H1 (cell line): ENCODE measurements around the gene TBCEL. TPM values are rescaled to one million over a fixed set of nuclear protein-coding genes. Genes with fewer than 3 reads are reported as not detected.

Experiments used
- CTCF ChIA-PET: fragments of 300-600 bp; sonication (Branson Sonifier 250); formaldehyde crosslinking; loops from one replicate; lab custom pipeline; 2021; ENCODE audit not compliant: partially characterized antibody; lab: Charles Lee
- POLR2A ChIA-PET: fragments of 300-600 bp; sonication (Branson Sonifier 250); formaldehyde crosslinking; loops from one replicate; lab custom pipeline; 2021; ENCODE audit warnings: inconsistent platforms; ENCODE audit not compliant: partially characterized antibody; lab: Charles Lee
- DNase-seq, 2 experiments: peaks; one replicate each; pipeline versions ENCODE4 v3.0.0 to v3.0.0-alpha.2; 2010 to 2022; ENCODE audit warnings: low spot score in 2 of 2, low read depth in 1 of 2, mixed read lengths in 1 of 2
- FAIRE-seq: peaks from 2 replicates; lab custom pipeline; 2011; peaks lifted over from hg19 to GRCh38; lab: Jason Lieb, UNC
- H2AFZ ChIP-seq: 2 replicates; pipeline ENCODE4 v1.8.1; 2012; ENCODE audit warnings: low read length, inconsistent platforms
- H2AK5ac ChIP-seq: 2 replicates; pipeline ENCODE4 v1.6.1; 2013; ENCODE audit warnings: low read depth, low read length
- H2BK120ac ChIP-seq: replicated peaks from 2 replicates; pipeline ENCODE3; 2013; ENCODE audit warnings: low read depth, low read length, inconsistent platforms
- H2BK12ac ChIP-seq: 2 replicates; pipeline ENCODE4 v1.6.1; 2013; ENCODE audit warnings: low read depth, low read length
- H2BK15ac ChIP-seq: 2 replicates; pipeline ENCODE4 v1.6.1; 2013; ENCODE audit warnings: low read length
- H2BK20ac ChIP-seq: 2 replicates; pipeline ENCODE4 v1.6.1; 2013; ENCODE audit warnings: low read length
- H2BK5ac ChIP-seq: 2 replicates; pipeline ENCODE4 v1.6.1; 2013; ENCODE audit warnings: low read depth, low read length
- H3K14ac ChIP-seq: 2 replicates; pipeline ENCODE4 v1.6.1; 2013; ENCODE audit warnings: inconsistent platforms; ENCODE audit not compliant: insufficient read length
- H3K18ac ChIP-seq: 2 replicates; pipeline ENCODE4 v1.6.1; 2013; ENCODE audit warnings: low read length; ENCODE audit errors: extremely low read depth
- H3K23ac ChIP-seq: 2 replicates; pipeline ENCODE4 v1.6.1; 2013; ENCODE audit warnings: inconsistent platforms; ENCODE audit not compliant: insufficient read length
- H3K23me2 ChIP-seq: 2 replicates; pipeline ENCODE4 v1.6.1; 2013; ENCODE audit warnings: low read depth, low read length
- H3K27ac ChIP-seq: 2 replicates; pipeline ENCODE4 v1.6.1; 2011; ENCODE audit warnings: low read depth, low read length, inconsistent platforms
- H3K27me3 ChIP-seq, 4 experiments: replicated peaks in 1 of 4; 1 replicate in 1 of 4; 2 replicates in 3 of 4; pipeline versions ENCODE4 v1.6.1 to v1.8.1; 2011 to 2013; ENCODE audit warnings: low read length in 3 of 4, mild to moderate bottlenecking in 3 of 4, inconsistent platforms in 2 of 4, mixed read lengths in 2 of 4, moderate library complexity in 1 of 4; ENCODE audit not compliant: control insufficient read depth in 3 of 4, insufficient read depth in 3 of 4; ENCODE audit errors: extremely low read depth in 1 of 4
- H3K36me3 ChIP-seq, 4 experiments: 2 replicates each; pipeline versions ENCODE4 v1.6.1 to v1.8.1; 2011 to 2013; ENCODE audit warnings: mild to moderate bottlenecking in 4 of 4, low read length in 3 of 4, moderate library complexity in 2 of 4, control low read depth in 1 of 4, inconsistent platforms in 1 of 4; ENCODE audit not compliant: insufficient read depth in 4 of 4, control insufficient read depth in 2 of 4
- H3K4ac ChIP-seq: replicated peaks from 2 replicates; pipeline ENCODE3; 2013; ENCODE audit warnings: low read length, low read depth, mixed read lengths, inconsistent platforms; ENCODE audit not compliant: insufficient read length
- H3K4me1 ChIP-seq, 4 experiments: replicated peaks in 1 of 4; 1 replicate in 1 of 4; 2 replicates in 3 of 4; pipeline versions ENCODE4 v1.6.1 to v1.8.1; 2011 to 2013; ENCODE audit warnings: low read length in 3 of 4, inconsistent platforms in 2 of 4, mixed read lengths in 1 of 4; ENCODE audit not compliant: insufficient read depth in 4 of 4, control insufficient read depth in 3 of 4
- H3K4me2 ChIP-seq, 2 experiments: 2 replicates each; pipeline versions ENCODE4 v1.6.1 to v1.8.1; 2011 to 2013; ENCODE audit warnings: low read depth in 2 of 2, low read length in 2 of 2, control low read depth in 1 of 2, inconsistent platforms in 1 of 2, mild to moderate bottlenecking in 1 of 2; ENCODE audit not compliant: insufficient read depth in 1 of 2
- H3K4me3 ChIP-seq, 4 experiments: fragments of 200-600, 300-600 bp in 1 of 4; sonication (generic), shearing (Covaris generic), sonication (Bioruptor Twin) in 1 of 4; 2 replicates each; pipeline versions ENCODE4 v1.5.1 to v1.8.1; 2011 to 2016; ENCODE audit warnings: low read length in 4 of 4, low read depth in 3 of 4, control low read depth in 2 of 4, inconsistent platforms in 2 of 4, mild to moderate bottlenecking in 2 of 4, mixed read lengths in 1 of 4, moderate library complexity in 1 of 4; ENCODE audit not compliant: insufficient read depth in 2 of 4; ENCODE audit errors: extremely low read depth in 1 of 4
- H3K56ac ChIP-seq: replicated peaks from 2 replicates; pipeline ENCODE3; 2013; ENCODE audit warnings: low read depth, mild to moderate bottlenecking, mixed read lengths, low read length, inconsistent platforms; ENCODE audit not compliant: insufficient read length
- H3K79me1 ChIP-seq: 2 replicates; pipeline ENCODE4 v1.6.1; 2013; ENCODE audit warnings: low read depth, low read length, control low read depth
- H3K79me2 ChIP-seq, 2 experiments: 2 replicates each; pipeline versions ENCODE4 v1.6.1 to v1.8.1; 2012 to 2013; ENCODE audit warnings: low read length in 2 of 2, mild to moderate bottlenecking in 2 of 2, inconsistent platforms in 1 of 2; ENCODE audit not compliant: insufficient read depth in 2 of 2, control insufficient read depth in 1 of 2
- H3K9ac ChIP-seq, 4 experiments: replicated peaks in 1 of 4; 1 replicate in 1 of 4; 2 replicates in 3 of 4; pipeline versions ENCODE4 v1.6.1 to v1.8.1; 2011 to 2013; ENCODE audit warnings: low read depth in 3 of 4, low read length in 3 of 4, control low read depth in 2 of 4, mild to moderate bottlenecking in 2 of 4, moderate library complexity in 2 of 4, inconsistent platforms in 1 of 4; ENCODE audit errors: extremely low read depth in 1 of 4
- H3K9me3 ChIP-seq, 2 experiments: 2 replicates each; pipeline versions ENCODE4 v1.6.1 to v1.8.1; 2012 to 2013; ENCODE audit warnings: mild to moderate bottlenecking in 2 of 2, moderate library complexity in 2 of 2, control low read depth in 1 of 2, inconsistent platforms in 1 of 2, low read depth in 1 of 2, low read length in 1 of 2, mixed read lengths in 1 of 2; ENCODE audit not compliant: insufficient read depth in 2 of 2
- H4K20me1 ChIP-seq, 2 experiments: replicated peaks in 1 of 2; 2 replicates each; pipeline versions ENCODE3 to v1.8.1; 2011 to 2013; ENCODE audit warnings: inconsistent platforms in 2 of 2, low read length in 2 of 2, mild to moderate bottlenecking in 1 of 2; ENCODE audit not compliant: insufficient read depth in 2 of 2, control insufficient read depth in 1 of 2
- H4K5ac ChIP-seq: 2 replicates; pipeline ENCODE4 v1.6.1; 2013; ENCODE audit warnings: low read length, low read depth, mixed read lengths, inconsistent platforms; ENCODE audit not compliant: insufficient read length
- H4K8ac ChIP-seq: 2 replicates; pipeline ENCODE4 v1.8.0; 2013; ENCODE audit warnings: mild to moderate bottlenecking, moderate library complexity, low read length, inconsistent platforms; ENCODE audit not compliant: insufficient read depth; ENCODE audit errors: extremely low read depth
- H4K91ac ChIP-seq: replicated peaks from 2 replicates; pipeline ENCODE3; 2013; ENCODE audit warnings: low read length, mixed read lengths, inconsistent platforms; ENCODE audit not compliant: insufficient read length
- CHD1 ChIP-seq: IDR thresholded peaks from 2 replicates; pipeline ENCODE4 v1.6.1; 2012; ENCODE audit warnings: low read depth, low read length, improper control_type of control experiment
- JUND ChIP-seq: IDR thresholded peaks from 2 replicates; pipeline ENCODE4 v1.6.1; 2011; ENCODE audit warnings: mild to moderate bottlenecking, improper control_type of control experiment, low read length
- NANOG ChIP-seq: IDR thresholded peaks from 2 replicates; pipeline ENCODE4 v1.6.1; 2011; ENCODE audit warnings: low read length, low read depth, mild to moderate bottlenecking, inconsistent platforms; ENCODE audit not compliant: insufficient read depth, poor library complexity, severe bottlenecking
- PHF8 ChIP-seq: fragments of 200-600 bp; sonication (generic); conservative IDR thresholded peaks from 2 replicates; pipeline ENCODE4 v1.7.1; 2012; ENCODE audit warnings: low read depth, mild to moderate bottlenecking, inconsistent platforms, low read length, moderate library complexity
- TAF7 ChIP-seq: optimal IDR thresholded peaks from 2 replicates; pipeline ENCODE3; 2011; ENCODE audit warnings: low read depth, mild to moderate bottlenecking, inconsistent platforms, low read length, moderate library complexity, borderline replicate concordance
- WGBS, 2 experiments: shearing (Covaris generic) in 1 of 2; methylation state at CpG; one replicate each; pipeline versions ENCODE4 v1.1.6 to v1.1.7; 2013 to 2015; ENCODE audit warnings: low lambda C conversion rate in 2 of 2, mixed read lengths in 2 of 2, inconsistent platforms in 1 of 2, low coverage in 1 of 2, missing lambda C conversion rate in 1 of 2; ENCODE audit not compliant: insufficient replicate concordance in 2 of 2, insufficient coverage in 1 of 2, insufficient read length in 1 of 2; ENCODE audit errors: extremely low coverage in 1 of 2, missing lambda C conversion rate in 1 of 2; 5-methylcytosine and 5-hydroxymethylcytosine counted together
- polyA plus RNA-seq, 7 experiments: library from polyadenylated mRNA; depleted of rRNA in 3 of 7; stranded (reverse) in 5 of 7; unstranded in 2 of 7; fragments of >200 nt in 5 of 7; fragments of 200-250 nt in 2 of 7; gene quantifications; 1 replicate in 5 of 7; 2 replicates in 1 of 7; 4 replicates in 1 of 7; pipeline versions ENCODE4 v1.2.1 to v1.2.3, GENCODE V29; 2011 to 2013; ENCODE audit warnings: missing spikeins in 2 of 7, mixed read lengths in 2 of 7
- total RNA-seq: library from RNA; stranded (reverse); fragmentation: NEBNext Ultra II Directional; extraction: Animal tissue kit (Norgen Biotek cat#: 25700); gene quantifications from 2 replicates; pipeline ENCODE4 v1.2.1, GENCODE V29; 2021

Gene TBCEL
- total and polyA plus RNA-seq, 2 of the 8 experiments (the other 6 are each of a cell fraction or from before 2014, with no cell fraction given) = 3.9 to 16.0 TPM

GRCh38 chr11:120995184-120995583, 28.7 kb upstream of the TBCEL start:
- no peak overlapping the region for H3K4me2 ChIP-seq
- H3K4me3 ChIP-seq = no peak overlapping the region
- FAIRE-seq = no peak
- no peaks in the 10 kb centered on the region for H3K36me3 ChIP-seq
- H3K9ac ChIP-seq = no peak overlapping the region
- no peak overlapping the region for H3K4ac ChIP-seq
- peaks cover 0 to 5% (median 0%) of the 10 kb centered on the region in 4 experiments; a peak in 2 of 7 replicates for H3K4me1 ChIP-seq
- no peak overlapping the region for H2BK5ac ChIP-seq
- no peak overlapping the region for H2BK120ac ChIP-seq
- H2BK15ac ChIP-seq = no peak overlapping the region
- no peak overlapping the region for H3K18ac ChIP-seq
- CTCF ChIA-PET = no interaction called here
- WGBS, 2 experiments = 100% methylated on average over 2 of the region's 2 CpGs; no CpG with 5 or more reads in 1 of the 2 experiments
- no peak overlapping the region for H3K56ac ChIP-seq
- H3K79me2 ChIP-seq = no peaks in the 10 kb centered on the region
- H3K27ac ChIP-seq = no peak overlapping the region
- no peak overlapping the region for H2AFZ ChIP-seq
- H4K8ac ChIP-seq = no peak overlapping the region
- H2BK12ac ChIP-seq = no peak overlapping the region
- H3K9me3 ChIP-seq = no peaks in the 10 kb centered on the region
- no peak overlapping the region for H4K91ac ChIP-seq
- DNase-seq = no peak
- no peaks in the 10 kb centered on the region; a peak in 2 of 7 replicates for H3K27me3 ChIP-seq
- H3K14ac ChIP-seq = no peak overlapping the region
- H3K23ac ChIP-seq = no peak overlapping the region
- no peak for TF ChIP-seq TAF7
- TF ChIP-seq JUND = no peak
- no peak for TF ChIP-seq CHD1
- TF ChIP-seq NANOG = no peak
- no peak for TF ChIP-seq PHF8
- no peak overlapping the region for H2BK20ac ChIP-seq
- peaks cover 2% of the 10 kb centered on the region; the same call in 1 of the 2 replicates for H3K79me1 ChIP-seq
- H4K20me1 ChIP-seq = peaks cover 0 to 1% of the 10 kb centered on the region in 2 experiments
- H4K5ac ChIP-seq = no peak overlapping the region
- no peak overlapping the region for H2AK5ac ChIP-seq
- POLR2A ChIA-PET = no interaction called here
- H3K23me2 ChIP-seq = peaks cover 2% of the 10 kb centered on the region; the same call in 1 of the 2 replicates
